ENCODE measurements around the gene LPP.

LPP gene

DNA sequence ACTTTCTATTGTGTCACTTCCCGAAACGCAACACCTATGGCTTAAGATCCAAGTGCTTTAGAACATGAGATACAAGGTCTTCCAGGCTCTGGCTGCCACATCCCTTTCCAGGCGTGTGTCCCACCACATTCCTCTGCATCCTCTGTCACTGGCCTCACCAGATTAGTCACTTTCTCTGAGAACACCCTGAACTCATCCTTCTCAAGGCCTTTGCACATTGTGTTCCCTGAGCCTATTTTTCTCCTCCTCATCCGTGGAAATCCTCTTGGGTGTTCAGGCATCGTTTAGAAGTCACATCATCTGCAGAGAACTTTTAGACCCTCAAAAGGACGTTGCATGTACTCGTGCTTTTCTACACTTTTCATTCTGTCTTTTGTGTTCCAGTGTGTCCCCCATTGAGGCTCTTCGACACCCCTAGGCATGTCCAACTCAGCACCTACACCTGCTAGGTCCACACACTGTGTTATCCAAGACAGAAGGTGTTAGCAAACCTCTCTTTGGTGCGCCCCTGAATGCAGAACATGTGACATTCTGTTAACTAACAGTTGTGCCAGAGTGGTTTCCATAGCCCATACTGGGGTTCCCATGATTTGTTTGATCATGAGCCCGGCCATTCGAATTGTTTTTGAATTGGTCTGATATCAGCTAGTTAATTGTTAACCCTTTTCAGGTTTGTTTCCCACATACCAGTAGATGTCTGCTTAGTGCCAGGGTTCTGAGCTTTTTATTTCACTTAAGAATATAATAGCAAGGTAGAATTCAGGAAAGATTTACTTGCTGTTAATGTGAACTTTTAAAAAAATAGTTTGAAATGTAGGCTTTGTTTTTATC is 67.2 kb downstream of the LPP start:
- no peak for DNase-seq (ENCODE audit: low read depth in 2 of 2)

DNA sequence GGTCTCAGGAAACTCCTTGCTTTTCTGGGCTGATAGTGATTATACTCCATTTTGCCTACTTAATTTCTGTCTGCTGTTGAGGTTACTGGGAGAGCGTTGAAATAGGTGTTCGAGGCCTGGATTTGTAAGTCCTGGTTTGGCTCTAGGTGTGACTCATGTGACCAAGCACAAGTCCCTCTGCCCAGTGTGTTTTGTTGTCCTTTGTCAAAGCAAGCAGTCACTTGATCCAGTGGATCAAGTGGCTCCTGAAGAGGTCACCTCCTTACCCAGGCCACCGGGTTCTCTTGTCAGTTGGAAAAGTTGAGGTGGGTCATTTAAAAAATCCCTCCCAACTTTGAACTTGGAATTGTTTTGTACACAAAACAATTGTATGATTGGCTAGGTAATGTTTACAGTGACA is 70.0 kb downstream of the LPP start:
- DNase-seq (ENCODE audit: low read depth in 2 of 2) = no peak

DNA sequence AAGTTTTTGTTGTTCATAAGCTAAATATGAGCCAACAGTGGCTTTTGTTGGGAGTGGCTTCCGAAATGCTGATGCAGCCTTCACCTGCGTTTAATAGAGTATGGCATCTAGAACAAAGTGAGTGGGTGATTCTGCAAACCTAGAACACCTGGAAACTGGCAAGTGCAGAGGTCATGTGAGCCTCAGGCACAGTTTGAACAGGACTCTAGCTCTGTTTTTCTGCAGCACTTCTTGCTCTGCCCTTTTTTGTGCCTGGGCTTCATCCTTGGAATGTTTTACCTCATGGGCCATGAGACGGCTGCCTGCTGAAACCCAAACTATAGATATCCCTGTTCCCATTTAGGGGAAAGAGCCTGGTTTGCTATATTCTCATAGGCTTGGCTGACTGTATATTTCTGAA is 73.5 kb downstream of the LPP start:
- DNase-seq (ENCODE audit: low read depth in 2 of 2) = no peak

GRCh38 chr3:188229177-188229576 is 75.2 kb downstream of the LPP start:
- no peak for DNase-seq (ENCODE audit: low read depth in 2 of 2)

DNA sequence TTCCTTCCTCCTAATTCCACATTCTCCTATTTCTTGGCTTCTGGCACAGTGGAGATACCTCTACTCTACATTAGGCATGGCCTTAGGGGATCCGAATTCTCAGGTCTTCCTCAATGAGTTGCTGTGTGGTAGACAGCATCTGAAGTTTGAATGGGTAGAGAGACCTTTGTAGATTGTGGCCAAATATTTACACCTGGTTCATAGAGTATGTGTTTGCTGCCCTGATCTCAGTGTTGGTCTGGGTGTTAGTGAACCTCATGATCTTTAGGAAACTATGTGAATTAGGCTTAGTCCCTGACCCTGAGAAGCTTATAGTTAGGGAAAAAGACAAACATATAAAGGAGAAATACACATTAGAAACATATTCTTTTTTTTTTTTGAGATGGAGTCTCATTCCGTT is 75.8 kb downstream of the LPP start:
- DNase-seq (ENCODE audit: low read depth in 2 of 2) = no peak

- DNase-seq (ENCODE audit: low read depth in 2 of 2) = no peak
Measured at GRCh38 chr3:188230962-188231361, 77.0 kb downstream of the LPP start.

DNA sequence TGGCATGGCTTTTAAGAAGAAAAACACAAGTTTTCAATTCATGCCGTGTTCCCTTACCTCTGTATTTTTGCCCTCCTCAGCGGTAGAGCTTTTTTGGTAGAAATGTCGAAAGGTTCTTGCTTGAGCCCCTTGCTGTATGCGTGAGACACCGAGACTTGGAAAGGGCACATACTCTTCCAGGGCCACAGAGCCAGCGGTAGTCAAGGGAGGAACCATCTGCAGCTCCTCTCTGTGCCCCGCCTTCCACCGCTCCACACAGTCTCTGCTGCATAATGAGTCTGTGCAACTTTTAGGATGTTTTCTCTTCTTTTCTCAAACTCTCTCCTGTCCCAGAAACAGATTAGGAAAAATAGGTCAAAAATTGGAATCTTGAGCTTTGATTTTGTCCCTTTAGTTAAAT is 77.5 kb downstream of the LPP start:
- DNase-seq (ENCODE audit: low read depth in 2 of 2) = no peak

DNA sequence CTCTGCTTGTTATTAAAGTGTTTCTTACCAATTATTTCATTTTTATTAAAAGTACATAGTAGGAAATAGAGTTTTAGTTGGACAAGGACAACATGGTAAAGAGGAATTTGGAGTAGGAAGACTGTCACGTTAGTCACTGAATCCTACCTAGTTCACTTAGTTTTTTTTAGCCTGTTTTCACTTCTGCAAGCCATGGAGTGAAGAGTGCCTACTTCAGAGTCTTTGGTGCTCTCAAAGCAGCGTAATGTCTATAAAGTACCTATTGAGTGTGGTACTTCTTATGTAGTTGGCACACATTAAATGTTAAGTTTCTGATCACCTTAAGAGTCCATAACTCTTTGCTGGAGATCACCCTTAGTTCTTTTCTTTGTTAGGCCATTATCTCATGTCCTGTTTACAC is 78.7 kb downstream of the LPP start:
- DNase-seq (ENCODE audit: low read depth in 2 of 2) = no peak

DNA sequence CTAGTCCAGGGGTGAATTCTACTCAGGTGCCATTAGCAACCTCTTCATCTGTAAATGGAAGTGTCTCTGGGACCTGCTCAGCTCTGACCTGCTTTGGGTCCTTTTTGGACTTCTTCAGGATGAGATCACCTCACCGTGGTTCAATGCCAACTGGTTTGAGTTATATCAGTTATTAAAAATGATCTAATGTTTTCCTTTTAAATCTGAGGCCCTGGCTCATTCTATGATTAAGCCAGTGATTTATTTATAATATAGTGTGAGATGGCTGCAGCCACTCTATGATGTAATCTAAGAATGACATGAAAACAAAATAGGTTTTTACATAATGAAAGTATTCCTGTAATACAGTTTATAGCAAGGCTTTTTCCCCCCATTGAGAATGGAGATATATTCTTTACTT is 79.4 kb downstream of the LPP start:
- no peak for DNase-seq (ENCODE audit: low read depth in 2 of 2)

DNA sequence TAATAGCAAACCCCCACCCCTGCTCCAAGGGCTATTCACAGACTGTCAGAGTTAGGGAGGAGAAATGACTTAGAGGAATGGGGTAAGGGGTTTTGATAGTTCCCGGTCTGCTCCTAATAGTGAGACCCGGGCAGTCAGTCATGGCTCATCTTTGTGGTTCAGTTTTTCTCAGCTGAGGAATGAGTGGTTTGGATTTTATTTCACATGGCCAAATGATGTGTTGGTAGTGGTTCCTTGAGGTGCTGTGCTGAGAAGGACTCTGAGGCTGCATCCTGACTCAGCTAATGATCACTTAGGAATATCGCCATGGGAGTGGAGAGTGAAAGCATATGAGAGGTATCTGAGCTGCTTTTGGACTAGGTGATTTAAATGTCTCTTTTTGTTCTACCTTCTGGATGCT is 80.2 kb downstream of the LPP start:
- peak in 1 of 2 experiments; percentile 54 for DNase-seq (ENCODE audit: low read depth in 2 of 2)

DNA sequence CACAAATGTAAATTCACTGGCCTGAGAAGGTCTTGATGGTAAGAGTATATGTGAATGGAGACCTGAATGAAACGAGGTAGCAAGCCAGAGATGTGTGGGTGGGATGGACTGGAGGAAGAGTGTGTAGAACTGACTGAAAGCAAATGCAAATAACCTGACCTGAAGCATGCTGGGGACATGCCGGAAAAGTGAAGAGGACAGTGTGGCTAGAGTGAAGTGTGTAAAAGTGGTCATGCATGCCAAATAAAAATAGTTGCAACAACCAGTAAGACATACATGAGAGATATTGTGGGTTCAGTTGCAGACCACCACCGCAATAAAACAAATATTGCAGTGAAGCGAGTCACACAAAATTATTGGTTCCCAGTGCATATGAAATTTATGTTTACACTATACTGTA is 82.3 kb downstream of the LPP start:
- no peak for DNase-seq (ENCODE audit: low read depth in 2 of 2)

GRCh38 chr3:188239035-188239434 is 85.1 kb downstream of the LPP start:
- no peak for DNase-seq (ENCODE audit: low read depth in 2 of 2)

GRCh38 chr3:188239577-188239976 is 85.6 kb downstream of the LPP start:
- no peak for DNase-seq (ENCODE audit: low read depth in 2 of 2)

DNA sequence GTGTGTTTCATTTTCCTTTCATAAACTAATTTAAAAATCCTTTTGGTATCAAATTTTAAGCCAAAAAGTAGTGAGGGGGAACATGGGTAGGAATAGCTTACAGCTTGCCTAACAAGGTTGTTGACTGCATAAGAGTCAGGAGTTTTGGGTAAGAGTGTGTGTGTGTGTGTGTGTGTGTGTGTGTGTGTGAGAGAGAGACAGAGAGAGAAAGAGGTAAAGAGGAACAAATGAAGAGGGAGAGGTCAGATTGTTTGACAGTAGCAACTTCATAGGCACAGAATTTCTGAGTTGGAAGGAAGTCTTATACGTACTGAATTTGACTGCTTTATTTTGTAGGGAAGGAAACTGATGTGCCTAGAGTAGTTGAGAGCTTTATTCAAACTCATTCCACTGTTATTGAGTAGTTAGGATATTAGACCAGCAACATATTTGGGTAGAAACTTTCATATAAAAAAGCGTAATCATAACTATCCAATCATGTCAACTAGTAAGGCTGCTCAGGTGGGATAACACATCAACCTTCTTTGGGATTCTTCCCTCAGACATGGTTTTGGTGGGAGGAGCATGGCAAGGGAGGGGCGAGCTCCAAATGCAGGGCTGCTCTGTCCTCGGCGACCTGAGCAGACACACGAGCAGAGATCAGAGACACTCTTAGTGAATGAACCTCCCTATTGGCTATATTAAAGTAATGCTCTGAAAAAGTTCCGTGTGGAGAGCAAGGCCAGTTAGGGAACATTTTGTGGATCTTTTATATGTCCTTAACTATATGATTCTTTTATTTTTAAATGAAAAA is 86.4 kb downstream of the LPP start:
- DNase-seq (ENCODE audit: low read depth in 2 of 2) = no peak

- no peak for DNase-seq (ENCODE audit: low read depth in 2 of 2)
Measured at GRCh38 chr3:188241072-188241471, 87.1 kb downstream of the LPP start.

DNA sequence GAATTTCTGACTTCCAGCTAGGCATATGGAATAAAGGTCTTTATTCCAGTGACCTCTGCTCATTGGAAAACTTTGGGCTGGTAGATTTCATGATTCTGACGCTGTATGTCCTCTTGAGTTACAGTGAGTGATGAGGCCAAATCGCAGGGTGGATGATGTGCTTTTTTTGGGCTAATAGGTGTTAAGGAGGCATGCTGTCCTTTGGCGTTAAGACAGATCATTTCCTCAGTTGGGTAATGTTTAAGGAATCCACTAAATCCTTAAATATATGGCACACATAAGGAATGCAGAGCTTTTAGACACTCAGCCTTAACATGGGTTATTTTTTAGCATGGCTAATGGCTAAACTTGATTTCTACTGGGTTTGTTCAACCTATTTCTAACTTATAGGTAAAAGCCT is 87.9 kb downstream of the LPP start:
- no peak for DNase-seq (ENCODE audit: low read depth in 2 of 2)

DNA sequence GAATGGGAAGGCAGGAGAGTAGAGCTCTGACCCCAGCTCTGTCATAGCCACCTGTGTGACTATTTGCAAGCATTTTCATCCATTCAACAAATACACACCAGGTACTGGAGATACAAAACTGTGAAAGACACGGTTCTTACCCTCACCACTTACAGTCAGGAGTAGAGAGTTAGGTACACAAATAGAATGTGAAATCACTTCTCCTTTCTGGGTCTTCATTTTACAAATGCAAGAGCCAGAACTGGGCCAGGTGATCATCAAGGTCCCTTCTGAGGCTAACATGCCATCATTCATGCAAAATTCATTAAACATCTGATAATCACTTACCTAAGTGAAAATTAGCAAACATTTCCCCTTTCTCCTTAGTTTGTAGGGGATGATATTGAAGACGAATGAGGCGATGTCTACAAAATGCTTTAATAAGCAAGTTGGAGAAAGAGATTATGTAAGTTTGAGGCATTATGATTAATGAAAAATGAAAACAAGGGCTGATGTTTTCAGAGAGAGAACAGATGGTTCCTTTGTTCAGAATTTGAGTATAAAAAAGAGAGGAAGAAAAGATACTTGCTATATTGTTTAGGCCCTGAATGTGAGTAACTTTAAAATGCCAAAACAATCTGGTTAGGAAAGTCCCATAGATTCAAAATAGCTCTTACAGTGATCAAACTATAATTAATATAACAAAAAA is 88.6 kb downstream of the LPP start:
- no peak for DNase-seq (ENCODE audit: low read depth in 2 of 2)

DNA sequence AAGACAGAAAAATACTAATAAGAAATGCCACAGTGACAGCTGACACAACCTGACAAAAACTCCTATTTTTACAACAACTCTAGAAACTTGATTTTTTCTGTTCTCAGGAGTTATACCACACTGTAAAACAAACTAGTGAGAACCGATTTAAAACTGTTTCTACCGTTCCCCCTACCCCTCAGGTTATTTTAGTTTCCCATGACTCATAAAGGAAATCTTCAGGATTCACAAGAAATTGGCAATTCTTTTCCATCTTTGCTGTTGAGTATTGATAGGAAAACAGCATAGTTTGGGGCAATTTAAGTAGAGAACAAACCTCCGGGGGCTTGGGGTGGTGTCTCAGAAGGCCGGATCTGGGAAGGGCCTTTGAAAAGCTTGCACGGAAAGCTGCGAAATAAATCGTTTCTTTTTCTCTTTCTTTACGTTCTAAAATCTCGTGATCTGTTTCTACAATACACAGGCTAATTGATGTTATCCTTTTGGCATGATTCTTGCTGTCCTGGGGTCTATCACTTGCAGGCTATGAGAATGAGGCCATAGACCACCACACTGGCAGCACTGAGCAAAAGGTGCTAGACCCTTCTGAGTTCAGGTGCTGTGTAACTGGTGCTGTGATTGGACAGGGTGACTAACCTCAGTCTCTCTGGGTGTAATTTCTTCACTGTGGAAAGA is 89.3 kb downstream of the LPP start:
- no peak for DNase-seq (ENCODE audit: low read depth in 2 of 2)

DNA sequence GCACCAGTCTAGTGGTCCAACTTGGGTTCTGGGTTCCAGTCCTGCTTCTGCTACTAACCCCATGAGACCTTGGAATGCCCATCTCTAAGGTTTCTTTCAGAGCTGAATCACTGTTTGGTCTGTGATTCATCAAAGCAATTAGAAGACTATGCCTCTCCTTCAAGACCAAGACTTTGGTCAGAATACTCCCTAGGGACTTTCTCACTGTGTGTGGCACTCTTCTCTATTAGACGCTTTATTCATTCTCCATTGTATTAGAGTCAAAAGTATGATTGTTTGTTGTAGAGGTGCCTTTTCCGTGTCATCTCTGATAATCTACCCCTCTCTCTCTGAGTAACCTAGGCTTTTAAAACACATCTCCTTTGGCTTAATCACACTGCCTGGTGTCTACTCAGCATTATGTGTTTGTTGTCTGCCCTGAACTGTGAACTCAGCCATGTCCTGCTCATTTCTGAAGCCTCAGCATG is 90.5 kb downstream of the LPP start:
- peak in 1 of 2 experiments; percentile 50 for DNase-seq (ENCODE audit: low read depth in 2 of 2)

- DNase-seq (ENCODE audit: low read depth in 2 of 2) = no peak
Measured at GRCh38 chr3:188246905-188247304, 92.9 kb downstream of the LPP start.

DNA sequence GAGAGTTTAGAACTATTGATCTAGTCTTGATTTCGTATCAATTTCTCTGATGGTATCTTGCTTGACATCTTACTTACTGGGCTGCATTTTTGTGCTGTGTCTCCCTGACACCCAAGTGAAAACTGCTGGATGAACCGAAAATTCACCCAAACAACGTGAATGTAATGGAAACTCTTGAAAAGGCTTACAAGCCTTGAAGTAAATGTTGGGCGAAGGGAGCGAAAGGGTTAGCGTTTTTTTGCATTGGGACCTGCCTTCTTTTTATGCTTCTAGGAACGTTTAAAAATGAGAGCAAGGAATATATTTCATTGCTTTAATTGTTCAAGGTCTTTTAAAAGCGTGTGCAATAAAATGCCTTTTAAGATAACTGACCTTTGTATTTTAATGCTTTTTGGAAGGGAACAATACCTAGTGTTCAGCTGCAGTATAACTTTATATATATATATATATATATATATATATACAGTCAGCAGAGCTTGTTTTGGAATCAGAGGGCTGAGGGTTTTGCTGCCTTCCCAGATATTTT is 94.1 kb downstream of the LPP start:
- DNase-seq (ENCODE audit: low read depth in 2 of 2) = no peak

Data from fibroblast of skin of left biceps (primary cell).